Pancreas (tissue), 10 donors: ENCODE results near the gene THSD7B. TPM values are rescaled to one million over a fixed set of nuclear protein-coding genes. Genes with fewer than 3 reads are reported as not detected.

Source experiments
- ATAC-seq, 4 donors: fragments of 200-7000 bp; cut with Tn5 transposase; one replicate each; pipeline versions ENCODE4 v1.8.0 to v1.9.1; 2020; ENCODE audit warnings: mild to moderate bottlenecking in 4 of 4, moderate library complexity in 4 of 4
- DNase-seq, 6 donors: peaks; one replicate each; pipeline ENCODE4 v3.0.0-alpha.2; 2020
- FAIRE-seq: peaks from 2 replicates; lab custom pipeline; 2012; peaks lifted over from hg19 to GRCh38; lab: Jason Lieb, UNC
- H3K27ac ChIP-seq, 4 donors: fragments of 200-600 bp; sonication (generic); 1 replicate in 3 of 4; 2 replicates in 1 of 4; pipeline versions ENCODE4 v1.5.0 to v1.8.0; 2020
- H3K27me3 ChIP-seq, 4 donors: fragments of 200-600 bp; one replicate each; pipeline ENCODE4 v1.8.0; 2021
- H3K36me3 ChIP-seq, 3 donors: fragments of 200-600 bp; sonication (generic) in 1 of 3; one replicate each; pipeline versions ENCODE4 v1.5.0 to v1.8.0; 2020 to 2021
- H3K4me1 ChIP-seq, 3 donors: fragments of 200-600 bp; one replicate each; pipeline ENCODE4 v1.8.0; 2021
- H3K4me3 ChIP-seq, 4 donors: fragments of 200-600 bp; sonication (generic) in 2 of 4; one replicate each; pipeline versions ENCODE4 v1.5.0 to v1.8.0; 2020 to 2021
- H3K9me3 ChIP-seq, 4 donors: fragments of 200-600 bp; one replicate each; pipeline ENCODE4 v1.8.0; 2021
- WGBS, 2 donors: extraction: QIAGEN DNeasy Blood & Tissue Kit; methylation state at CpG; one replicate each; pipeline ENCODE4 v1.1.7; 2013; 5-methylcytosine and 5-hydroxymethylcytosine counted together
- intact Hi-C, 3 donors: fragments of 100-400 bp; cut with DNase I; formaldehyde crosslinking; loops; one replicate each; pipeline versions ENCODE4 v1.11.1 to v1.14.2; 2022
- polyA plus RNA-seq, 2 donors: library from polyadenylated mRNA; stranded (reverse); fragments of 200-250 nt; gene quantifications; one replicate each; pipeline ENCODE4 v1.2.3, GENCODE V29; 2013
- total RNA-seq, 6 donors: library from RNA; stranded (reverse); fragmentation: NEBNext Ultra II Directional in 4 of 6; extraction: Animal tissue kit (Norgen Biotek cat#: 25700) in 4 of 6; gene quantifications; one replicate each; pipeline versions ENCODE4 v1.2.1 to v1.2.4, GENCODE V29; 2021 to 2023
- TF ChIP-seq, protein P1 (sequence below), 4 donors: fragments of 200-600 bp; sonication (generic) in 3 of 4; IDR thresholded peaks; one replicate each; pipeline versions ENCODE4 v1.5.0 to v1.8.0; 2021; ENCODE audit warnings: antibody characterized with exemption in 4 of 4
- donor health status: healthy with polysubstance abuse.
- donor health status: DM: no; HTN: no; CAD: no; lungs with moderate emphysema.
- donor health status: DM: no; HTN: no; CAD: no.
- donor health status: control.
- donor health status: control.
- donor health status: Bipolar disorder and iron deficiency.
- donor health status: DM: yes; HTN: yes; CAD: no.
- donor health status: DM: no; HTN: no; CAD: no.
- donor health status: DM: no; HTN: no; CAD: no.
- donor health status: DM: yes; HTN: yes; CAD: no.

Gene THSD7B
- total and polyA plus RNA-seq, 8 donors = 0.02 to 0.18 (median 0.07) TPM; not detected in 4

- Histone ChIP-seq H3K4me1 (no peaks in the 10 kb centered on the region), H3K4me3 (no peak overlapping the region), H3K36me3 (no peaks in the 10 kb centered on the region), H3K27me3 (no peaks in the 10 kb centered on the region), H3K9me3 (no peaks in the 10 kb centered on the region), H3K27ac (no peak overlapping the region)
- TF ChIP-seq, protein P1, sequence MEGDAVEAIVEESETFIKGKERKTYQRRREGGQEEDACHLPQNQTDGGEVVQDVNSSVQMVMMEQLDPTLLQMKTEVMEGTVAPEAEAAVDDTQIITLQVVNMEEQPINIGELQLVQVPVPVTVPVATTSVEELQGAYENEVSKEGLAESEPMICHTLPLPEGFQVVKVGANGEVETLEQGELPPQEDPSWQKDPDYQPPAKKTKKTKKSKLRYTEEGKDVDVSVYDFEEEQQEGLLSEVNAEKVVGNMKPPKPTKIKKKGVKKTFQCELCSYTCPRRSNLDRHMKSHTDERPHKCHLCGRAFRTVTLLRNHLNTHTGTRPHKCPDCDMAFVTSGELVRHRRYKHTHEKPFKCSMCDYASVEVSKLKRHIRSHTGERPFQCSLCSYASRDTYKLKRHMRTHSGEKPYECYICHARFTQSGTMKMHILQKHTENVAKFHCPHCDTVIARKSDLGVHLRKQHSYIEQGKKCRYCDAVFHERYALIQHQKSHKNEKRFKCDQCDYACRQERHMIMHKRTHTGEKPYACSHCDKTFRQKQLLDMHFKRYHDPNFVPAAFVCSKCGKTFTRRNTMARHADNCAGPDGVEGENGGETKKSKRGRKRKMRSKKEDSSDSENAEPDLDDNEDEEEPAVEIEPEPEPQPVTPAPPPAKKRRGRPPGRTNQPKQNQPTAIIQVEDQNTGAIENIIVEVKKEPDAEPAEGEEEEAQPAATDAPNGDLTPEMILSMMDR (IDR thresholded peaks at IDR 0.05) = no peak
- DNase-seq (no peak), FAIRE-seq (no peak), ATAC-seq (no peak)
- intact Hi-C loops = no loop called here
- WGBS, 2 donors = 7 to 21% methylated on average over 1 of the region's 1 CpG
Measured at GRCh38 chr2:137172162-137172561, 406.8 kb downstream of the THSD7B start.

DNA sequence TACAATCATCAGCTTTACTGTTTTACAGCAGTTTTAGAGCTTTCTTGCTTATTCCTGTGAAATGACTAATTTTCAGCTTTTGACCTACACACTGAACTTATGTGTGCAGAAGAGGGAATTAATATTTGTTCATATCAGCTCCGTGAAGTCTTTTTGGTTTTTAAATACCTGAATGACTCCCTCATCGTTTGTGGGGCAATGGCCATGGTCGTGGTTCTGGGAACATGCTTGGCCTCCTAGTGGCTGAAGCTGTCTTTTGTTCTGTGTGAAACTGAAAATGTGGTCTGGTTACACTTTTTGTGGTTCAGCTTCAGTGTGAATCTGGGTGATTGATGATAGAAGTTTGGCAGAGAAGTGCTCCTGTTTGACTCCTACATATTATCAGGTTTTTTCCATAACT is 408.1 kb downstream of the THSD7B start:
- no peaks in the 10 kb centered on the region for H3K27me3 ChIP-seq
- no peak for FAIRE-seq
- no peak for DNase-seq
- TF ChIP-seq, protein P1 (IDR thresholded peaks at IDR 0.05) = no peak
- WGBS, 2 donors = 17 to 19% methylated on average over 3 of the region's 3 CpGs
- no peaks in the 10 kb centered on the region for H3K9me3 ChIP-seq
- H3K4me1 ChIP-seq = no peaks in the 10 kb centered on the region
- H3K4me3 ChIP-seq = no peak overlapping the region
- no peak overlapping the region for H3K27ac ChIP-seq
- intact Hi-C loops = no loop called here
- ATAC-seq = no peak
- no peaks in the 10 kb centered on the region for H3K36me3 ChIP-seq

- no peaks in the 10 kb centered on the region for H3K36me3 ChIP-seq
- no peaks in the 10 kb centered on the region for H3K4me1 ChIP-seq
- DNase-seq (no peak), FAIRE-seq (no peak), ATAC-seq (no peak)
- intact Hi-C loops = no loop called here
- TF ChIP-seq, protein P1 (IDR thresholded peaks at IDR 0.05) = no peak
- no peak overlapping the region for H3K27ac ChIP-seq
- H3K27me3 ChIP-seq = no peaks in the 10 kb centered on the region
- no peaks in the 10 kb centered on the region for H3K9me3 ChIP-seq
- 43 to 60% methylated on average over 1 of the region's 1 CpG for WGBS, 2 donors
- H3K4me3 ChIP-seq = no peak overlapping the region
Measured at GRCh38 chr2:137175246-137175645, 409.9 kb downstream of the THSD7B start.

- no peak overlapping the region for H3K4me3 ChIP-seq
- intact Hi-C loops = no loop called here
- FAIRE-seq = no peak
- WGBS, 2 donors = 51 to 62% methylated on average over 2 of the region's 2 CpGs
- no peaks in the 10 kb centered on the region for H3K9me3 ChIP-seq
- H3K36me3 ChIP-seq = no peaks in the 10 kb centered on the region
- H3K4me1 ChIP-seq = no peaks in the 10 kb centered on the region
- no peak overlapping the region for H3K27ac ChIP-seq
- DNase-seq = no peak
- peak in 1 of 4 donors; percentile 13 for ATAC-seq
- no peaks in the 10 kb centered on the region for H3K27me3 ChIP-seq
- TF ChIP-seq, protein P1 (IDR thresholded peaks at IDR 0.05) = no peak
Measured at GRCh38 chr2:137178951-137179377, 413.6 kb downstream of the THSD7B start.

DNA sequence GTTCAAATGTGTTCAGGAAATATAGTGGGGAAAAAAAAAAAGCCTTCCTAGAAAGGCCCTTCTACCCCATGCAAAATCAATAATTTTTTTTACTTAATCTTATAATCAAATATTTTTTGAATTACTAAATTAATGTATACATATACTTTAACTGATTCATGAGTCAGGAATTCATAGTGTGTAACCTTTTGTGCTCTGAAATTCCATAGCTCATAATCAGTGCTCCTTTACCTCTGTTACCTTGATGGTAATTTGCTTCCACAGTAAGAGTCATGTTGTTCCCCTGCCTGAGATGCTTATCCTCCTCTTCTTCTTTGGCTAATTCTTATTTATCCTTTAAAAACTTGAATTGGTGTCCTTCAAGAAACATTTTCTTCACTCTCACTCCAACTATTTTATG is 414.2 kb downstream of the THSD7B start:
- no peaks in the 10 kb centered on the region for H3K9me3 ChIP-seq
- DNase-seq = no peak
- no peak overlapping the region for H3K4me3 ChIP-seq
- H3K36me3 ChIP-seq = no peaks in the 10 kb centered on the region
- intact Hi-C loops = no loop called here
- H3K27ac ChIP-seq = no peak overlapping the region
- no peak for ATAC-seq
- no peaks in the 10 kb centered on the region for H3K4me1 ChIP-seq
- H3K27me3 ChIP-seq = no peaks in the 10 kb centered on the region
- TF ChIP-seq, protein P1 (IDR thresholded peaks at IDR 0.05) = no peak
- FAIRE-seq = no peak
